K562 (cell line): ENCODE data around the gene CNPY2. TPM values are rescaled to one million over a fixed set of nuclear protein-coding genes. Genes with fewer than 3 reads are reported as not detected.

Experiments used
- ATF1 ChIP-seq, 2 experiments: fragments of 450-650 bp in 1 of 2; IDR thresholded peaks; 2 replicates each; pipeline ENCODE4 v1.6.1; 2016; ENCODE audit warnings: missing compliant biosample characterization in 1 of 2, missing genetic modification characterization in 1 of 2
- ATF2 ChIP-seq: sonication (generic); formaldehyde crosslinking; IDR thresholded peaks from 2 replicates; pipeline ENCODE4 v1.8.1; 2022; ENCODE audit warnings: missing genetic modification reagents
- COPS2 ChIP-seq: fragments of 450-650 bp; conservative IDR thresholded peaks from 2 replicates; pipeline ENCODE4 v1.6.1; 2016; ENCODE audit warnings: mild to moderate bottlenecking, moderate library complexity
- DMBX1 ChIP-seq: fragments of 250-450 bp; sonication (Bioruptor Pico); IDR thresholded peaks from 2 replicates; pipeline ENCODE4 v1.8.0; 2022; ENCODE audit warnings: inconsistent platforms, mild to moderate bottlenecking, moderate library complexity, borderline replicate concordance
- DNMT1 ChIP-seq: fragments of 450-650 bp; IDR thresholded peaks from 2 replicates; pipeline ENCODE4 v1.6.1; 2016; ENCODE audit warnings: antibody characterized with exemption, mild to moderate bottlenecking
- E2F4 ChIP-seq: sonication (generic); formaldehyde crosslinking; IDR thresholded peaks from 2 replicates; pipeline ENCODE4 v1.8.0; 2022; ENCODE audit warnings: mild to moderate bottlenecking, low read depth, missing genetic modification reagents
- HNRNPK ChIP-seq: fragments of 200-400 bp; formaldehyde crosslinking; IDR thresholded peaks from one replicate; pipeline ENCODE4 v1.6.1; 2018; ENCODE audit warnings: mild to moderate bottlenecking, low read depth, low read length; ENCODE audit not compliant: poor library complexity, severe bottlenecking
- HOXB6 ChIP-seq: fragments of 250-450 bp; sonication (Bioruptor Pico); IDR thresholded peaks from 2 replicates; pipeline ENCODE4 v1.5.1; 2022; ENCODE audit warnings: mild to moderate bottlenecking, borderline replicate concordance
- MAFF ChIP-seq: IDR thresholded peaks from 2 replicates; pipeline ENCODE4 v1.6.1; 2012; ENCODE audit warnings: low read length, improper control_type of control experiment
- MEIS2 ChIP-seq: fragments of 450-650 bp; IDR thresholded peaks from 2 replicates; pipeline ENCODE4 v1.6.1; 2014; ENCODE audit warnings: mild to moderate bottlenecking; ENCODE audit not compliant: partially characterized antibody
- PHF8 ChIP-seq: fragments of 200-600 bp; sonication (generic); IDR thresholded peaks from 2 replicates; pipeline ENCODE4 v1.6.1; 2012; ENCODE audit warnings: mixed run types, mild to moderate bottlenecking, inconsistent platforms, low read length, moderate library complexity, borderline replicate concordance
- POLR2A ChIP-seq: fragments of 450-650 bp; conservative IDR thresholded peaks from 2 replicates; pipeline ENCODE4 v1.6.1; 2016
- POLR2AphosphoS2 ChIP-seq: IDR thresholded peaks from 2 replicates; pipeline ENCODE4 v1.6.1; 2012; ENCODE audit warnings: low read length, improper control_type of control experiment
- PRPF4 ChIP-seq: fragments of 200-400 bp; formaldehyde crosslinking; IDR thresholded peaks from one replicate; pipeline ENCODE4 v1.6.1; 2017; ENCODE audit warnings: low read length, low read depth, mild to moderate bottlenecking; ENCODE audit not compliant: insufficient read depth, poor library complexity, severe bottlenecking
- RBM15 ChIP-seq: fragments of 200-400 bp; formaldehyde crosslinking; IDR thresholded peaks from 2 replicates; pipeline ENCODE4 v1.6.1; 2018; ENCODE audit warnings: mild to moderate bottlenecking, low read length, moderate library complexity; ENCODE audit not compliant: insufficient read depth
- TAF15 ChIP-seq: fragments of 200-400 bp; formaldehyde crosslinking; IDR thresholded peaks from 2 replicates; pipeline ENCODE4 v1.6.1; 2017; ENCODE audit warnings: mild to moderate bottlenecking, low read depth, low read length, moderate library complexity
- ZC3H4 ChIP-seq: sonication (generic); formaldehyde crosslinking; IDR thresholded peaks from 2 replicates; pipeline ENCODE4 v1.9.0; 2021; ENCODE audit warnings: missing genetic modification reagents, borderline replicate concordance
- ZFP36 ChIP-seq: fragments of 150-350 bp; IDR thresholded peaks from 2 replicates; pipeline ENCODE4 v1.6.1; 2018; ENCODE audit warnings: low read length, low read depth; ENCODE audit not compliant: partially characterized antibody
- polyA plus RNA-seq, 8 experiments: library from polyadenylated mRNA; depleted of rRNA in 4 of 8; stranded (reverse) in 5 of 8; unstranded in 3 of 8; fragments of >200 nt; fragmentation: Nextera tagmentation in 2 of 8; fragmentation: Illumina TruSeq in 1 of 8; extraction: Ambion mirVana in 2 of 8; extraction: Trizol in 1 of 8; gene quantifications; 2 replicates each; pipeline versions ENCODE4 v1.2.1 to v1.2.3, GENCODE V29; 2011 to 2014; ENCODE audit warnings: inconsistent platforms in 1 of 8, missing spikeins in 1 of 8
- total RNA-seq, 7 experiments: library from RNA; depleted of rRNA in 6 of 7; stranded (reverse); fragments of >200 nt in 6 of 7; fragmentation: Illumina TruSeq in 2 of 7; extraction: Trizol in 2 of 7; gene quantifications; 2 replicates each; pipeline versions ENCODE4 v1.2.1 to v1.2.3, GENCODE V29; 2011 to 2021; ENCODE audit warnings: low replicate concordance in 1 of 7
- TF ChIP-seq, protein P1 (sequence below): fragments of 450-650 bp; IDR thresholded peaks from 2 replicates; pipeline ENCODE4 v1.6.1; 2017; ENCODE audit warnings: antibody characterized with exemption
- TF ChIP-seq, protein P2 (sequence below), 2 experiments: fragments of 450-650 bp in 1 of 2; IDR thresholded peaks; 2 replicates each; pipeline ENCODE4 v1.6.1; 2011 to 2017; ENCODE audit warnings: low read depth in 2 of 2, antibody characterized with exemption in 1 of 2, borderline replicate concordance in 1 of 2, low read length in 1 of 2, mild to moderate bottlenecking in 1 of 2, mixed read lengths in 1 of 2; ENCODE audit not compliant: control insufficient read depth in 1 of 2

The CNPY2 gene
- total and polyA plus RNA-seq, 9 of the 15 experiments (the other 6 are each of a cell fraction or from before 2014, with no cell fraction given): 33.8 to 190 (median 138) TPM

- TF ChIP-seq, protein P1, sequence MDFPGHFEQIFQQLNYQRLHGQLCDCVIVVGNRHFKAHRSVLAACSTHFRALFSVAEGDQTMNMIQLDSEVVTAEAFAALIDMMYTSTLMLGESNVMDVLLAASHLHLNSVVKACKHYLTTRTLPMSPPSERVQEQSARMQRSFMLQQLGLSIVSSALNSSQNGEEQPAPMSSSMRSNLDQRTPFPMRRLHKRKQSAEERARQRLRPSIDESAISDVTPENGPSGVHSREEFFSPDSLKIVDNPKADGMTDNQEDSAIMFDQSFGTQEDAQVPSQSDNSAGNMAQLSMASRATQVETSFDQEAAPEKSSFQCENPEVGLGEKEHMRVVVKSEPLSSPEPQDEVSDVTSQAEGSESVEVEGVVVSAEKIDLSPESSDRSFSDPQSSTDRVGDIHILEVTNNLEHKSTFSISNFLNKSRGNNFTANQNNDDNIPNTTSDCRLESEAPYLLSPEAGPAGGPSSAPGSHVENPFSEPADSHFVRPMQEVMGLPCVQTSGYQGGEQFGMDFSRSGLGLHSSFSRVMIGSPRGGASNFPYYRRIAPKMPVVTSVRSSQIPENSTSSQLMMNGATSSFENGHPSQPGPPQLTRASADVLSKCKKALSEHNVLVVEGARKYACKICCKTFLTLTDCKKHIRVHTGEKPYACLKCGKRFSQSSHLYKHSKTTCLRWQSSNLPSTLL: no peak
- TF ChIP-seq ZC3H4 (CRISPR knock-in tag) (no peak), ZFP36 (no peak), MAFF (no peak), PRPF4 (peak; percentile 48), ATF2 (CRISPR knock-in tag) (no peak), HNRNPK (no peak), ATF1 (CRISPR knock-in tag; IDR thresholded peaks at IDR 0.05) (no peak), ATF1 (tag; IDR thresholded peaks at IDR 0.05) (peak; percentile 47; the same call in 1 of the 2 replicates), TAF15 (no peak), HOXB6 (CRISPR knock-in tag) (no peak), POLR2A (peak; percentile 95), RBM15 (no peak), POLR2AphosphoS2 (peak; percentile 52; the same call in 1 of the 2 replicates), DNMT1 (no peak), E2F4 (no peak), PHF8 (peak; percentile 81; the same call in 1 of the 2 replicates), COPS2 (no peak), DMBX1 (no peak), MEIS2 (peak; percentile 74)
- TF ChIP-seq, protein P2, sequence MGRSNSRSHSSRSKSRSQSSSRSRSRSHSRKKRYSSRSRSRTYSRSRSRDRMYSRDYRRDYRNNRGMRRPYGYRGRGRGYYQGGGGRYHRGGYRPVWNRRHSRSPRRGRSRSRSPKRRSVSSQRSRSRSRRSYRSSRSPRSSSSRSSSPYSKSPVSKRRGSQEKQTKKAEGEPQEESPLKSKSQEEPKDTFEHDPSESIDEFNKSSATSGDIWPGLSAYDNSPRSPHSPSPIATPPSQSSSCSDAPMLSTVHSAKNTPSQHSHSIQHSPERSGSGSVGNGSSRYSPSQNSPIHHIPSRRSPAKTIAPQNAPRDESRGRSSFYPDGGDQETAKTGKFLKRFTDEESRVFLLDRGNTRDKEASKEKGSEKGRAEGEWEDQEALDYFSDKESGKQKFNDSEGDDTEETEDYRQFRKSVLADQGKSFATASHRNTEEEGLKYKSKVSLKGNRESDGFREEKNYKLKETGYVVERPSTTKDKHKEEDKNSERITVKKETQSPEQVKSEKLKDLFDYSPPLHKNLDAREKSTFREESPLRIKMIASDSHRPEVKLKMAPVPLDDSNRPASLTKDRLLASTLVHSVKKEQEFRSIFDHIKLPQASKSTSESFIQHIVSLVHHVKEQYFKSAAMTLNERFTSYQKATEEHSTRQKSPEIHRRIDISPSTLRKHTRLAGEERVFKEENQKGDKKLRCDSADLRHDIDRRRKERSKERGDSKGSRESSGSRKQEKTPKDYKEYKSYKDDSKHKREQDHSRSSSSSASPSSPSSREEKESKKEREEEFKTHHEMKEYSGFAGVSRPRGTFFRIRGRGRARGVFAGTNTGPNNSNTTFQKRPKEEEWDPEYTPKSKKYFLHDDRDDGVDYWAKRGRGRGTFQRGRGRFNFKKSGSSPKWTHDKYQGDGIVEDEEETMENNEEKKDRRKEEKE (IDR thresholded peaks at IDR 0.05; ENCODE audit: borderline replicate concordance in 1 of 2, control insufficient read depth in 1 of 2, low read depth in 2 of 2, low read length in 1 of 2): no peak
Observed at GRCh38 chr12:56299853-56300643, 15.7 kb downstream of the CNPY2 start, which contains the start of gene CS (continued).
